Neural progenitor cell (in vitro differentiated cells): Measurements from ENCODE around the gene TMEM117.

ENCODE experiments used
- EZH2 ChIP-seq: fragments of 200-600 bp; sonication (generic); IDR thresholded peaks from 2 replicates; pipeline ENCODE4 v1.6.1; 2017; ENCODE audit warnings: antibody characterized with exemption, mild to moderate bottlenecking, moderate library complexity
- EZH2phosphoT487 ChIP-seq: fragments of 200-600 bp; sonication (generic); IDR thresholded peaks from 2 replicates; pipeline ENCODE4 v1.6.1; 2017; ENCODE audit warnings: antibody characterized with exemption
- TF ChIP-seq, protein P1 (sequence below): fragments of 200-600 bp; sonication (generic); IDR thresholded peaks from 2 replicates; pipeline ENCODE4 v1.5.1; 2017; ENCODE audit warnings: antibody characterized with exemption, mild to moderate bottlenecking

GRCh38 chr12:43964961-43965360, 129.1 kb downstream of the TMEM117 start:
- TF ChIP-seq, protein P1, sequence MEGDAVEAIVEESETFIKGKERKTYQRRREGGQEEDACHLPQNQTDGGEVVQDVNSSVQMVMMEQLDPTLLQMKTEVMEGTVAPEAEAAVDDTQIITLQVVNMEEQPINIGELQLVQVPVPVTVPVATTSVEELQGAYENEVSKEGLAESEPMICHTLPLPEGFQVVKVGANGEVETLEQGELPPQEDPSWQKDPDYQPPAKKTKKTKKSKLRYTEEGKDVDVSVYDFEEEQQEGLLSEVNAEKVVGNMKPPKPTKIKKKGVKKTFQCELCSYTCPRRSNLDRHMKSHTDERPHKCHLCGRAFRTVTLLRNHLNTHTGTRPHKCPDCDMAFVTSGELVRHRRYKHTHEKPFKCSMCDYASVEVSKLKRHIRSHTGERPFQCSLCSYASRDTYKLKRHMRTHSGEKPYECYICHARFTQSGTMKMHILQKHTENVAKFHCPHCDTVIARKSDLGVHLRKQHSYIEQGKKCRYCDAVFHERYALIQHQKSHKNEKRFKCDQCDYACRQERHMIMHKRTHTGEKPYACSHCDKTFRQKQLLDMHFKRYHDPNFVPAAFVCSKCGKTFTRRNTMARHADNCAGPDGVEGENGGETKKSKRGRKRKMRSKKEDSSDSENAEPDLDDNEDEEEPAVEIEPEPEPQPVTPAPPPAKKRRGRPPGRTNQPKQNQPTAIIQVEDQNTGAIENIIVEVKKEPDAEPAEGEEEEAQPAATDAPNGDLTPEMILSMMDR: no peak
- TF ChIP-seq EZH2 (no peak), EZH2phosphoT487 (no peak)
